ENCODE measurements around the gene CCDC170. TPM values are rescaled to one million over a fixed set of nuclear protein-coding genes. Genes with fewer than 3 reads are reported as not detected.

CCDC170 gene
- total and polyA plus RNA-seq, 2 of the 8 experiments (the other 6 are each of a cell fraction or from before 2014, with no cell fraction given): 0.06 to 0.09 TPM

- CTCF ChIA-PET (ENCODE audit: partially characterized antibody): interaction anchor here (1.3 kb wide), 1 partner anchor 172 kb away, joined by 5 read pairs; no protein-coding TSS in a partner anchor
- no peak for FAIRE-seq
These were observed 140.5 kb downstream of the CCDC170 start for GRCh38 chr6:151634336-151634720.

More at GRCh38 chr6:151634336-151634720, 140.5 kb downstream of the CCDC170 start:
- no peak for TF ChIP-seq NRF1 (IDR thresholded peaks at IDR 0.05; ENCODE audit: low read depth, low read length)
- no peak for TF ChIP-seq SAP30 (IDR thresholded peaks at IDR 0.05; ENCODE audit: insufficient read depth, insufficient replicate concordance, low read length)
- no peak for TF ChIP-seq MAX (IDR thresholded peaks at IDR 0.05)
- TF ChIP-seq RNF2 (IDR thresholded peaks at IDR 0.05; ENCODE audit: borderline replicate concordance, low read depth, low read length, missing control alignments, poor library complexity, severe bottlenecking): no peak
- no peak for TF ChIP-seq CBX8 (IDR thresholded peaks at IDR 0.05; ENCODE audit: borderline replicate concordance, low read depth, low read length)
- no peak for TF ChIP-seq MAFK (IDR thresholded peaks at IDR 0.05; ENCODE audit: low read depth, low read length)
- TF ChIP-seq TAF1 (IDR thresholded peaks at IDR 0.05; ENCODE audit: low read depth, low read length): no peak
- no peak for TF ChIP-seq TEAD4 (IDR thresholded peaks at IDR 0.05; ENCODE audit: low read depth, low read length)
- no peak for TF ChIP-seq SP1 (IDR thresholded peaks at IDR 0.05; ENCODE audit: low read depth, low read length)
- no peak for TF ChIP-seq KDM1A (IDR thresholded peaks at IDR 0.05; ENCODE audit: borderline replicate concordance, low read length)
- no peak for TF ChIP-seq HDAC6 (IDR thresholded peaks at IDR 0.05; ENCODE audit: low read depth, low read length)
- TF ChIP-seq POU5F1 (IDR thresholded peaks at IDR 0.05; ENCODE audit: low read depth, low read length): no peak
- no peak for TF ChIP-seq GABPA (IDR thresholded peaks at IDR 0.05; ENCODE audit: borderline replicate concordance, insufficient read depth, low read length)
- TF ChIP-seq TBP (IDR thresholded peaks at IDR 0.05; ENCODE audit: low read depth, low read length): no peak
- TF ChIP-seq SIX5 (IDR thresholded peaks at IDR 0.05; ENCODE audit: low read depth, low read length): no peak
- Histone ChIP-seq H3K79me2 (ENCODE audit: control insufficient read depth in 1 of 2, insufficient read depth in 2 of 2, low read length in 2 of 2) (no peaks in the 10 kb centered on the region), H2BK5ac (ENCODE audit: low read depth, low read length) (no peak overlapping the region), H3K4me1 (replicated peaks in 1 of 4; ENCODE audit: control insufficient read depth in 3 of 4, insufficient read depth in 4 of 4, low read length in 3 of 4) (peaks cover 0 to 4% (median 2%) of the 10 kb centered on the region in 4 experiments; a peak in 2 of 7 replicates), H3K9ac (replicated peaks in 1 of 4; ENCODE audit: extremely low read depth in 1 of 4, low read depth in 3 of 4, low read length in 3 of 4) (no peak overlapping the region), H3K23ac (ENCODE audit: insufficient read length) (no peak overlapping the region), H4K91ac (replicated peaks; ENCODE audit: insufficient read length, low read length) (no peak overlapping the region), H3K27ac (ENCODE audit: low read depth, low read length) (no peak overlapping the region), H4K20me1 (replicated peaks in 1 of 2; ENCODE audit: control insufficient read depth in 1 of 2, insufficient read depth in 2 of 2, low read length in 2 of 2) (no peaks in the 10 kb centered on the region), H3K9me3 (ENCODE audit: insufficient read depth in 2 of 2, low read depth in 1 of 2, low read length in 1 of 2) (no peaks in the 10 kb centered on the region), H2BK15ac (ENCODE audit: low read length) (no peak overlapping the region), H3K4ac (replicated peaks; ENCODE audit: insufficient read length, low read depth, low read length) (no peak overlapping the region), H4K5ac (ENCODE audit: insufficient read length, low read depth, low read length) (no peak overlapping the region), H3K27me3 (replicated peaks in 1 of 4; ENCODE audit: control insufficient read depth in 3 of 4, extremely low read depth in 1 of 4, insufficient read depth in 3 of 4, low read length in 3 of 4) (no peaks in the 10 kb centered on the region), H2BK20ac (ENCODE audit: low read length) (no peak overlapping the region), H4K8ac (ENCODE audit: extremely low read depth, insufficient read depth, low read length) (no peak overlapping the region), H3K14ac (ENCODE audit: insufficient read length) (no peak overlapping the region), H3K4me2 (ENCODE audit: insufficient read depth in 1 of 2, low read depth in 2 of 2, low read length in 2 of 2) (no peak overlapping the region), H3K4me3 (ENCODE audit: extremely low read depth in 1 of 4, insufficient read depth in 2 of 4, low read depth in 3 of 4, low read length in 4 of 4) (no peak overlapping the region), H2BK12ac (ENCODE audit: low read depth, low read length) (no peak overlapping the region), H3K79me1 (ENCODE audit: low read depth, low read length) (no peaks in the 10 kb centered on the region), H3K18ac (ENCODE audit: extremely low read depth, low read length) (no peak overlapping the region), H3K56ac (replicated peaks; ENCODE audit: insufficient read length, low read depth, low read length) (no peak overlapping the region), H2AFZ (ENCODE audit: low read length) (no peak overlapping the region), H2AK5ac (ENCODE audit: low read depth, low read length) (no peak overlapping the region), H3K36me3 (ENCODE audit: control insufficient read depth in 2 of 4, insufficient read depth in 4 of 4, low read length in 3 of 4) (no peaks in the 10 kb centered on the region), H3K23me2 (ENCODE audit: low read depth, low read length) (no peaks in the 10 kb centered on the region), H2BK120ac (replicated peaks; ENCODE audit: low read depth, low read length) (no peak overlapping the region)
- no peak for DNase-seq (ENCODE audit: low read depth in 1 of 2, low spot score in 2 of 2)
- WGBS, 2 experiments (ENCODE audit: extremely low coverage in 1 of 2, insufficient coverage in 1 of 2, insufficient read length in 1 of 2, insufficient replicate concordance in 2 of 2, low coverage in 1 of 2, low lambda C conversion rate in 2 of 2, missing lambda C conversion rate in 1 of 2): 90% methylated on average over 3 of the region's 3 CpGs; no CpG with 5 or more reads in 1 of the 2 experiments
- POLR2A ChIA-PET (ENCODE audit: partially characterized antibody): no interaction called here
